Measurements from ENCODE around the gene TMEM120B. TPM values are rescaled to one million over a fixed set of nuclear protein-coding genes. Genes with fewer than 3 reads are reported as not detected.

The TMEM120B gene
- total and polyA plus RNA-seq, 2 of the 13 experiments (the other 11 are each of a cell fraction or from before 2014, with no cell fraction given): 7.1 to 12.9 TPM

GRCh38 chr12:121751749-121752351, 39.3 kb downstream of the TMEM120B start:
- Histone ChIP-seq H3K4me2 (ENCODE audit: low read depth, low read length) (0 out of 2 replicates have a peak overlapping the region, but pooled peaks have one; percentile 27), H3K4me1 (ENCODE audit: insufficient read depth, low read length) (peaks cover 49% of the 10 kb centered on the region), H3K79me2 (ENCODE audit: insufficient read depth, low read length) (no peaks in the 10 kb centered on the region), H3K27ac (ENCODE audit: extremely low read length, insufficient read depth, low read length) (peak overlapping the region; percentile 52), H3K36me3 (replicated peaks in 1 of 2; ENCODE audit: control insufficient read depth in 1 of 2, insufficient read depth in 2 of 2, low read length in 2 of 2) (peaks cover 3 to 12% of the 10 kb centered on the region in 2 experiments; a peak in 3 of 5 replicates), H3K9ac (ENCODE audit: insufficient read depth, low read depth, low read length) (no peak overlapping the region), H3K9me3 (ENCODE audit: low read length) (no peaks in the 10 kb centered on the region), H3K4me3 (replicated peaks in 1 of 3; ENCODE audit: insufficient read depth in 1 of 3, low read depth in 2 of 3, low read length in 3 of 3) (no peak overlapping the region), H3K27me3 (ENCODE audit: control insufficient read depth in 1 of 2, insufficient read depth in 2 of 2, low read length in 2 of 2) (no peaks in the 10 kb centered on the region), H4K20me1 (ENCODE audit: insufficient read depth, low read length) (no peaks in the 10 kb centered on the region), H2AFZ (ENCODE audit: low read length) (no peak overlapping the region)
- DNase-seq (ENCODE audit: low spot score): no peak
- ChIA-PET POLR2A (no interaction called here), CTCF (ENCODE audit: low intra/inter-chr PET ratio, low total read pairs) (no interaction called here)
- intact Hi-C loops (cut with micrococcal nuclease; ENCODE audit: unreplicated experiment) (no loop called here), in situ Hi-C loops (cut with HindIII; ENCODE audit: extremely low pct_ligation_motif_present, low pct_unique_long_range_greater_than_20kb) (no loop called here)
- 91% methylated on average over 10 of the region's 12 CpGs for whole genome bisulfite sequencing (ENCODE audit: low lambda C conversion rate)
- no peak for FAIRE-seq
- ATAC-seq: peak; percentile 33
- BruUV-seq (replicated peaks): no TSS peak
- TF ChIP-seq THAP8 (CRISPR knock-in tag; IDR thresholded peaks at IDR 0.05; ENCODE audit: borderline replicate concordance) (no peak), CERS6 (CRISPR knock-in tag; IDR thresholded peaks at IDR 0.05) (no peak), HINFP (CRISPR knock-in tag; IDR thresholded peaks at IDR 0.05; ENCODE audit: low read depth) (peak; percentile 45; the same call in 1 of the 2 replicates), RXRB (CRISPR knock-in tag; IDR thresholded peaks at IDR 0.05; ENCODE audit: borderline replicate concordance) (peak; percentile 37; the same call in 1 of the 2 replicates), BORCS8-MEF2B (CRISPR knock-in tag; IDR thresholded peaks at IDR 0.05) (no peak), FOXK1 (CRISPR knock-in tag; IDR thresholded peaks at IDR 0.05; ENCODE audit: borderline replicate concordance, low read depth) (no peak), HNF1B (CRISPR knock-in tag; IDR thresholded peaks at IDR 0.05) (peak; percentile 27; the same call in 1 of the 2 replicates), LCORL (IDR thresholded peaks at IDR 0.05) (no peak), LCORL (CRISPR knock-in tag; IDR thresholded peaks at IDR 0.05) (0 out of 2 replicates have a peak, but pooled peaks have one; percentile 18), BRD4 (CRISPR knock-in tag; IDR thresholded peaks at IDR 0.05) (no peak), ZNF121 (CRISPR knock-in tag; IDR thresholded peaks at IDR 0.05) (0 out of 2 replicates have a peak, but pooled peaks have one; percentile 13), ZMYM3 (CRISPR knock-in tag; IDR thresholded peaks at IDR 0.05) (peak; percentile 18; the same call in 1 of the 2 replicates), ZFX (CRISPR knock-in tag; IDR thresholded peaks at IDR 0.05; ENCODE audit: low read depth) (peak; percentile 63), HOMEZ (CRISPR knock-in tag; IDR thresholded peaks at IDR 0.05; ENCODE audit: low read depth) (0 out of 2 replicates have a peak, but pooled peaks have one; percentile 21)
